T-helper 9 cell (primary cell): ENCODE results near the gene PIGV.

Experiments
- DNase-seq: peaks from one replicate; pipeline ENCODE4 v3.0.0-alpha.2; 2020

PIGV gene

DNA sequence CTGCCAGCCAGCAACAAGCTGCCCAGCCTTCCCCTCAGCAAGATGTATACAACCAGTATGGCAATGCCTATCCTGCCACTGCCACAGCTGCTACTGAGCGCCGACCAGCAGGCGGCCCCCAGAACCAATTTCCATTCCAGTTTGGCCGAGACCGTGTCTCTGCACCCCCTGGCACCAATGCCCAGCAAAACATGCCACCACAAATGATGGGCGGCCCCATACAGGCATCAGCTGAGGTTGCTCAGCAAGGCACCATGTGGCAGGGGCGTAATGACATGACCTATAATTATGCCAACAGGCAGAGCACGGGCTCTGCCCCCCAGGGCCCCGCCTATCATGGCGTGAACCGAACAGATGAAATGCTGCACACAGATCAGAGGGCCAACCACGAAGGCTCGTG, 13.3 kb upstream of the PIGV start:
- DNase-seq, result no peak

GRCh38 chr1:26775666-26776065, 12.1 kb upstream of the PIGV start:
- DNase-seq, result no peak

- DNase-seq, result no peak
Observed at GRCh38 chr1:26779098-26779668, 8.6 kb upstream of the PIGV start.

- no peak for DNase-seq
Observed at GRCh38 chr1:26780344-26780957, 7.3 kb upstream of the PIGV start.

GRCh38 chr1:26781206-26781825, 6.4 kb upstream of the PIGV start:
- DNase-seq, result no peak

DNA sequence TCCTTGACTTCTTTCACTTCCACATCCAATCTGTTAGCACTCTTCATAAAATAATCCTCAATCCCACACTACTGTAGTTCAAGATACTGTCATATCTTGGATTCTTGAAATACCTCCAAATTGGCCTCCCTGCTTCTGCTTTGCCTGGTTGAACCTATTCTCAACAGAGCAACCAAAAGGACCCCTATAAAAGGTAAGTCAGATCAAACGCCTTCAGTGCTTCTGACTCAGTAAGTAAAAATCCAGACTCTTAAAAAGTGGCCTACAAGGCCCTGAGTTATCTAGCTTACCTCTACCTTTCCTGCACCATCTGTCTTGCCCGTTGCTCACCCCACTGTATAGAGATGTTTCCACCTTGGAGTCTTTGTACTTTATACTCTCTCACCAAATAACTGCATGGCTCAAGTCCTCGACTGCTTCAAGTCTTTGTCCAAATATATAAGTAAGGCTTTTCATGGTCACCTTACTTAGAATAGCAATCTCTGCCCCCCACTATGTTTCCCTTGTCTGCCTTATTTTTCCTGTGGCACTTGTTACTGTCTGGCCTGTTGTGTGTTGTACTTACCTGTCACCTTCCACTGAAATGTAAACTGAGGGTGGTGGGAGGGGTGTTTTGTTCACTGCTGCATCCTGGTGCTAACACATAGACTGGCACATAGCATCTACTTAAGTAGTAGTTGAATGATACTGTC, 5.1 kb upstream of the PIGV start:
- DNase-seq, result no peak

DNA sequence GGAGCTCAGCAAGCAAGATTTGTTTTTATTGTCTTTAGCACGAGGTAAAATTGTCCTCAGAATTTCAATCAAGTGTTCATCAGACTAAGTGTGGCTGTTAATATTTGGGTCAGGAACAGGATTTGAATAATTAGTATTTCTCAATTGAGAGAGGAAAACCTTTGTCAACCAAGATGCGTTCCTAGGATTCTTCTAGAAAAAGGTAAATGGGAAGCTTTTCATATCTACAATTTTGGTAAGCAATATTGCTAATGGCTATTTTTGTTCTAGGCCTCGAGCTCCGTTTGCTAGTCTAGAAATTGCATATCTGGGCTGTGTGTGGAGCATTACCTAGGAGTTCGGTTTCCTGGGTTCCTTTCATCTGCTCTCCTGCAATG, 4.1 kb upstream of the PIGV start:
- DNase-seq, result no peak

- no peak for DNase-seq
Observed at GRCh38 chr1:26784023-26784871, 3.5 kb upstream of the PIGV start.

DNA sequence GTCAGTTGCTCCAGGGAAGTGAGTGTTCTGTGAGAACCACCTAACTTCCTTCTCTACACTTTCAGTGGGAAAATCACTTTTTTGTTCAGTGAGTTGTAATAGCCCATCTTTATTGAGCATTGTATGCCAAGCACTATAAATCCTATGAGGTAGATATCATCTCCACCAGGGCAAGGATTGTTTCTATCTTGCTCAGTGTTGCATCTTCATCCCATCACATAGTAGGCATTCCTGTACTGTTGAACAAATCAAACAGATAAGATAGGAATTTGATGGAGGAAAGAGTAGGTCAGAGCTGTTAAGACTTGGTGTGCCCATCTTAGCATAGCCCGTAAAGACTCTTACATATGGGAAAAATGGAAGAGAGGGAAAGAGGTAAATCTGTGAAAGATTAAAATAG, 2.9 kb upstream of the PIGV start:
- no peak for DNase-seq

DNA sequence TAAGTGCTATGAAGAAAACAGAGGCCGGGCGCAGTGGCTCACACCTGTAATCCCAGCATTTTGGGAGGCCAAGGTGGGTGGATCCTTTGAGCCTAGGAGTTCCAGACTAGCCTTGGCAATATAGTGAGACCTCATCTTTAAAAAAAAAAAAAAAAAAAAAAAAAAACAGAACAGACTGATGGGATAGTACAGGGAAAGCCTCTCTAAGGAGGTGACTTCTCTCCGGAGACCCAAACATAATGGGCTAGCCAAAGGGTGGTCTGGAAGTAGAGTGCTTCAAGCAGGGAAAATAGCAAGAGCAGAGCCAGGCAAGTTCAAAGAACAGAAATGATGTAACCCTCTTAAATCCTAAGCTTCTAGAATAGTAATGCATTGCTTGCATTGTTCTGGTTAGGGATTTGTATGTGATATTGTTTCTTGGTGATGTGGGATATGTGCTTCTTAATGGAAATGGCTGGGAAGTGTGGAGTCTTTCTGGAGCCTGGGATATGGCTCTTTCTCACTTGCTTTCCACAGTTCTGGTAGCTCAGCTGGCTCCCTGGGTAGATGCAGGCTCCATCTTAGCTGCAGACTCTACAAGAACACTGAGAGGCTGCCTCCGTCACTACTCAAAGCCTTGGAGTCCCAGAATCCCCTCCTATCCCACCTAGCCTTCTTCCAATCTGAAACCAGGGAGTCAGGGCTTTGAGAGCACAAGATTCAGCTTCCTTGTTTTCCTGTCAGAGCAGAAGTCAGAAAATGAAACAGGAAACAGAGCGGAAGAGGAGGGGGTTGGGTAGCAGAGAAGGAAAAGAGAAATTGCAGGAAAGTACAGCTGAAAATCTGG, 1.9 kb upstream of the PIGV start:
- DNase-seq, result no peak

DNA sequence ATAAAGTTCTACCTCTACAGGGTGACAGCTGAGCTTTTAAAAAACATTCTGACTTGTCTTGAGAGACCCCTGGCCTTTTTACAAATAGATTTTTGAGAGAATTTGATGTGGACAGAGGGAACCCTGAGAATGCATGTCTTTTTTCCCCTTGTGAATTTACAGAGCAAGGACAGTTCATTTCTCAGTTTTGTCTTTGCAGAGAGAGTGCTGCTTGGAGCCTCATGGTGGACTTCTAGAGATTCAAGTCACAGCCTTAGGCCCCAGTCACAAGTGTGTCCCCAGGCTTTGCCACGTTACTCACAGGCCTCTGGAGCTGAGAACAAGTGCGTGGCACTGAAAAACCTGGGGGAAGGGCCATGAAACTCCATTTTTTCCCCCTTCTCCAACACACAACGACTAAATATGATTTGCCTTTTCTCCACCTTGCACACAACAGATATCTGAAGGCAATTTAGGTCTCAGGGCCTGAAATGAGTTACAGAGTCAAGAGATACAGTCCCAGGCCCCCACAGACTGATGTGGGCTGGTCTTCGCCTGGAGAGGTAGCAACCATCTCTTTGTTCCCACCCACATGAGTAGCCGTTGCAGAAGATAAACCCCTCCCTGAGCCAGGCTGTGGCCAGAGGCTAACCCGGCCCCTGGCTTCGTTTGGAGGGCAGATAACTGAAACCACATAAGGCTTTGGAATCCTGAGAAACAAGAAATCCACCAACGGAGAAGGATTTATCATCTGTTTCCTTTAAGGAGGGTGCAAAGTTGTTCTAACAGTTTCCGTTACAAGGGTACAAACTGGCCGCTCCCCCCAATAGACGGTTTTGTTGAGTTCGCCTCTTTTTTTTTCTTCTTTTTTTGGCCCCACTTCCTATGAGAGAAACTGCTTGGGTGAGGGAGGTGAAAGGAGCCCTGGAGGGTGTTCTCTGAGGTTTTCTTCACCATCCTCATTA, 1.0 kb upstream of the PIGV start:
- DNase-seq, result no peak

- no peak for DNase-seq
Observed at GRCh38 chr1:26787381-26787705, 407 bp upstream of the PIGV start.

DNA sequence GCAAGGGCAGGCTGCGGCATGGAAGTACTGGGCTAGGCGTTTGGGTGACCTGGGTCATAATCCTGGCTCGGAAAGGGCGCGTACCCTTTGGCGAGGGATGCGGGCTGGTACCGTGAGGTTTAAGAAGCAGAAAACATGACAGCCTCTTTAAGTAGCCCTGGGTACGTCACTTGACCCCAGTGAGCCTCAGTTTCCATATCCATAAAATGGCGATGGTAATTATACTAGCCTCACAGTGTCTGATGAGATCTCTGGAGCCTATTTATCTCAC, 700 bp downstream of the PIGV start:
- no peak for DNase-seq

DNA sequence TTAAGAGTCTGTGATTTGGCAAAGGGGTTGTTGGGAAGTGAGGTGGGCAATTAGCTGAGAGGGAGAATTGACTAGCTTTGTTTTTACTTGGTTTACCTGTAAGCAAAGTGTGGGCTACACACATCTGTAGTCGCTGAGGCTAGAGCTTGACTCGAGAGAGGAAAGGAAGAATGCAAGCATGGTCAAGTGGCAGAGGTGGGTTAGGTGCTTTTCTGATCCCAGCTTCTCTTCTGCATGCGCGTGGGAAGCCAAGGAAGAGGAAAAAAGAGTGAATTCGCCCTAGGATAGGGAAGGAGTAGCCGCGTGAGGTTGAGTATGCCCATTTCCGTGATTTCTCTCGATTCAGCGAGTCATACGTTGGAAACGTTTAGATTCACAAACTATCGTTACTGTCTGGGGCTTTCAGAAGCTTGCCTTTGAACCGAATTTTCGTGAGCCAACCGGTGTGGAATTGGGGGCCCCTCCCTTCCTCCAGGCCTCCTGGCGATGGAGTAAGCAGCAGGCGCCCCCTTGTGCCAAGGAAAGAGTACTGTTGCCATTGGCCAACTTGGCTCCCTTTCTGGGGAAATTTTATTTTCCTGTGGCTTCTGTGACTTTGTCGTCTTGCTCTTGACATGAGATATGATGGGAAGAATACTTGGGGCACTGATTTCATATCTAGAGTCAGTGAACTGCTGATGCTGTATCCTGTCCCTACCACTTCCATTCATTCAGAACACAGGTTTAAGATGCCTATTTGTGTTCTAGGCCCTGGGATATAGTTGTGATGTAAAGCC, 1.3 kb downstream of the PIGV start:
- peak; percentile 82 for DNase-seq

DNA sequence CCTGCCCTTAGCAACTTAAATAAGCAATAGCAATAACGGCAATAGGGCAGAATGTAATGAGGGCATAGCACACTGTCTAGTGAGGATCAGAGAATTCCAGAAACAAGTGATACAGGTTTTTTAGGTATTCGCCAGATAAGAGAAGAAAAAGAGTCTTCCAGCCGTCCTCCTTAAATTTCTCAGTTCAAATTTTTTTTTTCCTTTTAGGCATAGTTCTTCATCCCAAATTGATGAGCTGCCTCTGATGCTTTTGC, 1.8 kb downstream of the PIGV start:
- DNase-seq, result no peak

- no peak for DNase-seq
Observed at GRCh38 chr1:26789931-26790330, 2.2 kb downstream of the PIGV start.

- DNase-seq, result no peak
Observed at GRCh38 chr1:26790551-26790953, 2.8 kb downstream of the PIGV start.

DNA sequence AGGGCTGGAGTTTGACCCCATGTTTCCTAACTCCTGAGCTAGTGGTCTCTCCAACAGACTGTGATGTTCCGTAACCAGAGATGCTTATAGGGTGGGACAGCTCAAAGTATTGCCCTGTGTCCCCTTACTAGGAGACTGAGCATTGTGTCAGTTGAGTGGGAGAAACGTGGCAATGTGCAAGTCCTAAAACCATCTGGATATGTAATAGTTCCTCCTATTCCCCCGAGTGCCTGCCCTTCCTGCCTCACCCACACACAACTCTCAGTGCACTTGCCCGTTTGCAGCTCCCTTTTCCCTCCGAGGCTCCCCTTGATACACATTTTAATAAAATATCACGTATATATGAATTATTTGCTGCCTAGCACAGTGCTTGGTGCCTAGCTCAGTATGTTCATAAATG, 3.4 kb downstream of the PIGV start:
- DNase-seq, result no peak

DNA sequence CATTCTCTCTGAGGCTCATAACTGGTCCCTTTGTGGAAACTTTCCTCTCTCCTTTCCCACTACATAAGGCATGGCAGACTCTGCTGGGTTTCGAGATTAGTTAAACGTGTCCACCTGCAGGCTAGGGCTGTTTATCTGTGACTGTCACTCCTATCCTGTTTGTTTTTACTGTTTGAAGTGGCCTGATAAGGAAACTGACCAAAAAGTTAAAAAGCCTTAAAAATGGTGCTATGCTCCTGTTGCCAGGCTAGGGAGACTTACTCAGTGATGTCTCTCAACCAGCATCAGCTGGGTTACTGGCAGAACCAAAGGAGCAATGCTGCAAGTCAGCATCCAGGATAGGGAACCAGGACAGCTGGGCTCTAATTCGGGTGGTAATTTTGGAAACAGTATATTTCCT, 3.9 kb downstream of the PIGV start:
- no peak for DNase-seq

- DNase-seq, result no peak
Observed at GRCh38 chr1:26792924-26793323, 5.2 kb downstream of the PIGV start.

- no peak for DNase-seq
Observed at GRCh38 chr1:26794391-26794790, 6.6 kb downstream of the PIGV start.
